Putamen (tissue), 1 donor: ENCODE data around the gene SELENOT.
"Not testable (repeated sequence)": the region's sequence is repeated elsewhere in the genome, so short reads cannot be mapped to it uniquely, and the experiment has no call there.

ENCODE experiments used
- DNase-seq: peaks from one replicate; pipeline ENCODE4 v3.0.0-alpha.2; 2016; ENCODE audit warnings: low spot score

Gene SELENOT

GRCh38 chr3:150607267-150608065 lies 4.3 kb downstream of the SELENOT start:
- DNase-seq: no peak

GRCh38 chr3:150609988-150610387 lies 6.9 kb downstream of the SELENOT start:
- no peak for DNase-seq

DNA sequence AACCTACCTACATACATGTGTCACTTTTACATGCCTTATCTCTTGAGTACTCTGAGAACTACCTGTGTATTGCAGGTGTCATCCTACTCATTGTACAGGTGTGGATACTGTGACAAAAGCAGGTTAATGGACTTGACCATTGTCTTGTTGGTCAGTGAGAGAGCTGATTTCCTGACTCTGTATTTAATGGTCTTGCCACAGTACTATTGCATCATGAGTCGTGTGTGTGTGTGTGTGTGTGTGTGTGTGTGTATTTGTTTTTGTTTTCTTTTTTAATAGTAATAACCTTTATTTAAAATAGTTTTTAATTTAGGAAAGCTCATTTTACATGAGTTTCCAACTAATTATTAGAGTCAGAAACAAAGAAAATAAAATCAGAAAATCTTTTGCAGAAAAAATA lies 7.7 kb downstream of the SELENOT start:
- no peak for DNase-seq

- no peak for DNase-seq
Measured at GRCh38 chr3:150611666-150612065, 8.5 kb downstream of the SELENOT start.

- no peak for DNase-seq
Measured at GRCh38 chr3:150612494-150612893, 9.4 kb downstream of the SELENOT start.

DNA sequence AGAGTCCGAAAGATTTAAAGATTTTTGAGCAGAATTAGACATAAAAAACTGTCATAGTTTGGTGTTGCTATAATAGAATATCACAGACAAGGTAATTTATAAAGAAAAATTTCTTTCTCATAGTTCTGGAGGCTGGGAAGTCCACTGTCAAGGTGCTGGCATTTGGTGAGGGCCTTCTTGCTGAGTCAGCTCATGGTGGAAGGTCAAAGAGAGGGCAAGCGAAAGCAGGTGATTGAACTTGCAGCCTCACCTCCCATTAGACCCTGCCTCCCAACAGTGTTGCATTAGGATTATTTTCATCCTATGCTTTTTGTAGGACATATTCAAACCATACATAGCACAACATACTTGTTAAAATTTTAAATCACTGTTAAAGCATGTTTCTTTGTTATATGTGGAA lies 9.9 kb downstream of the SELENOT start:
- no peak for DNase-seq

- DNase-seq: no peak
Measured at GRCh38 chr3:150613709-150614480, 10.8 kb downstream of the SELENOT start.

- no peak for DNase-seq
Measured at GRCh38 chr3:150620002-150620689, 17.0 kb downstream of the SELENOT start.

- DNase-seq: not testable (repeated sequence)
Measured at GRCh38 chr3:150622955-150623354, 19.8 kb downstream of the SELENOT start.

GRCh38 chr3:150623945-150624344 lies 20.8 kb downstream of the SELENOT start:
- no peak for DNase-seq

DNA sequence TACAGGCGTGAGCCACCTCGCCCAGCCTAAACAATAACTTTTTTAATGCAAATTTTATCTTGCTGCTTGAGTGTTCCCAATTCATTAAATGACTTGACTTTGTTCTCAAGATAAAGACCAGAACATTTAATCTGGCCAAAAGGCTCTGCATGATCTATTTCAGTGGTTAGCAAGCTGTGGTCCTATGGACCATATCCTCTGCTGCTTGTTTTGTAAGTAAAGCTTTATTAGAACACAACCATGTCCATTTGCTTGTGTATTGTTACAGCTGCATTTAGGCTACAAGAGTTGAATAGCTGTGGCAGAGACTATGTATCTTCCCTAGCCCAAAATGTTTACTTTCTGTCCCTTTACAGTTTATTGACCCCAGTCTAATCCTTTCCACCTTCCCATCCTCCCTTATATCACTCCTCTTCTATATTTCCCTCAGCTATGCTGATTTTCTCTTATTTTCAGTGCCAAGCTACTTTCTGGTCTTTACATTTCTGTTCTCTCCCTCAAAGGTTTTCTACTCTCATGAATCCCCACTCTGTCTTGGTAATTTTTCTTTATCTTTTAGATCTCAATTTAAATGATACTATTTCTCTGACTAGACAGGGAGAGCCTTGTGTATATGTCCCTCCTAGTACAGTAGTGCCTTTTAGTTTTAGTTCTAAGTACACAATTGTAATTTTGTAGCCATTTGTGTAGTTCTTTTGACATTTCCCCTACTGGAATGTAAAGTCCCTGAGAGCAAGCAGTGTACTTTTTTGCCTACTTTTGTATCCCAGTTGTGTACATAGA lies 23.2 kb downstream of the SELENOT start:
- DNase-seq: no peak

- DNase-seq: no peak
Measured at GRCh38 chr3:150627557-150627956, 24.4 kb downstream of the SELENOT start.

- DNase-seq: no peak
Measured at GRCh38 chr3:150631515-150632221, 28.5 kb downstream of the SELENOT start.

DNA sequence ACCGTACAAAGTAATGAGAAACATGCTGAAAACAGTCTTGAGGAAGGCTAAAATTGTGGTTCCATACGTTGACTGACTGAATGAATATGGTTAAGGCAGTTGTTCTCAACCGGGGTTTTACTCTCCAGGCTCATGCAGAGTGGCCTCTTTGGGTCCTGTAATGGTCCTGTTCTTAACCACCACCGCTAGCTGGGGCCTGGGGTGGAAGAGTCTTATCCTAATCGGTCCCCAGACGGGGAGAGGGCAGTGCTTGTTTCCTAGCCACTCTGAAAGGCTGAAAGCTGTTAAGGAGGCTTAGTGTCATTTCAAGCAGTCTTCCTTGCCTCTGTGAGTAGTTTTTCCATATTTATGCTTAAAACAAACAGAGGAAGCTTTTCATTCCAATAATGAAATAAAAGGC lies 32.0 kb downstream of the SELENOT start:
- DNase-seq: no peak

GRCh38 chr3:150635526-150635925 lies 32.4 kb downstream of the SELENOT start:
- DNase-seq: no peak

GRCh38 chr3:150636258-150636657 lies 33.1 kb downstream of the SELENOT start:
- no peak for DNase-seq

DNA sequence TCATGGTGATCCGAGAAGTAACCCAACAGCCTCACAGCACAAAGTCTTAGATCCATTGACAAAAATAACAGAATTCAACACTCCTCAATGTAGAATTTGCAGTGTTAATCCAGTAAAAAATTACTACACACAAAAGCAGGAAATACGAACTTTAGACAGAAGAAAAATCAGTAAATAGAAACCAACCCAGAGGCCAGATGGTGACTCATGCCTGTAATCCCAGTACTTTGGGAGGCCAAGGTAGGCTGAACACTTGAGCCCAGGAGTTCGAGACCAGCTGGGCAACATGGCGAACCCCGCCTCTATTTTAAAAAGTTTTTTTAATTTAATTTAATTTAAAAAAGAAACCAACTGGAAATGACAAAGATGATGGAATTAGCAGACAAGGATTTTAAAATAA lies 36.1 kb downstream of the SELENOT start:
- DNase-seq: no peak

- DNase-seq: no peak
Measured at GRCh38 chr3:150640256-150640655, 37.1 kb downstream of the SELENOT start.

GRCh38 chr3:150653110-150653561 lies 50.0 kb downstream of the SELENOT start:
- DNase-seq: no peak

DNA sequence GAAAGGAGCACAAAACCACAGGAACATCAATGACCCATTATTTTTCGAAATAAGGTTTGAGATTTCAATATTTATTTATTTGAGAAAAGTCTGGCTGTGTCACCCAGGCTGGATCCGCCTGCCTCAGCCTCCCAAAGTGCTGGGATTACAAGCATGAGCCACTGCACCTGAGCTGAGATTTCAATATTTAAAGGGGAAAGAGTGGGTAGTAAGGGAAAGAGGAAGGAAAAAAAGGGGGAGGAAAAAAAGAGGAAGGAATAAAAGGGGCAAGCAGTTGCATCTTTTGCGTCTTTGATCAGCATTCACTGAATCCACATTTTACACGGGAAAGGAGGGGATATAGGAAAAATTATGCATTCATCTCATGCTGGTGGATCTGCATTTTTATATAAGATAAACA lies 53.2 kb downstream of the SELENOT start:
- no peak for DNase-seq
